HuH-7.5 (cell line): ENCODE data around the gene PDE7B.
"Not testable (repeated sequence)": the region's sequence is repeated elsewhere in the genome, so short reads cannot be mapped to it uniquely, and the experiment has no call there.

Source experiments
- DNase-seq: peaks from one replicate; pipeline ENCODE4 v3.0.0; 2011; ENCODE audit warnings: low spot score

The PDE7B gene

DNA sequence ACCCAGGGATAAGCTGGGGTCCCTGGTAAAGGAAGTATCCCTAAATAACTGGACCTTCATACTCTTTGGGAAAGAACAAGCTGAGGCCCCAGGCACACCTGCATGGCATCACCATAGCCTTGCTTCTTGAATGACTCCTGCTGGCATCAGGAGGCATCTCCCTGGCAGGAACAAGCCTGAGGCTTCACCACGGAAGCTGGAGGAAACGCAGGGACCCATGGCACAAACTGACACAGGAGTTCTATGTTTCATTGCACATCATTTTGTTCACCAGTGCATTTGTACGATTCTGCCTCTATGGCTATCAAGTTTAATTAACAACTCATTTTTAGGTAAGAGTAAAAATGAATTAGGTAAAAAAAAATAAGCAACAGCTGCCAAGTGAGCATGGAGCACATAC, 619 bp upstream of the PDE7B start:
- no peak for DNase-seq

DNA sequence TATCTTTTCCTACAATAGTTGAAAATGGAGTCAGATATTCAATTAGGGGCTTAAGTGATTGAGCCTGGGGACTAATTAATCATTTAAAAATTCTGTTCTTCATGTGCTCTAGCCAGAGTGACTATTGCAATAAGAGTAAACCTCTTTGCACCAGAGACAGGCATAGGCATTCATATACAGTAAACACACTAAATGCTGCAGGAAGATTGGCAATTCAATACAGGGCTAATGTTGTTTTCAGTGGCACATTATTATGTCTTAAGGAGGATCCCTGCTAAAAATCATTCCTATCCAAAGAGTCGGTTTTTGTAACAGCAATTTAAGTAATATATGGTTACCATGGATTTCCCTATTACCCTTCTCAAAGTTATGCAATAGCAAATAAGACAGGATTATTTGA, 1.2 kb downstream of the PDE7B start:
- DNase-seq: no peak

DNA sequence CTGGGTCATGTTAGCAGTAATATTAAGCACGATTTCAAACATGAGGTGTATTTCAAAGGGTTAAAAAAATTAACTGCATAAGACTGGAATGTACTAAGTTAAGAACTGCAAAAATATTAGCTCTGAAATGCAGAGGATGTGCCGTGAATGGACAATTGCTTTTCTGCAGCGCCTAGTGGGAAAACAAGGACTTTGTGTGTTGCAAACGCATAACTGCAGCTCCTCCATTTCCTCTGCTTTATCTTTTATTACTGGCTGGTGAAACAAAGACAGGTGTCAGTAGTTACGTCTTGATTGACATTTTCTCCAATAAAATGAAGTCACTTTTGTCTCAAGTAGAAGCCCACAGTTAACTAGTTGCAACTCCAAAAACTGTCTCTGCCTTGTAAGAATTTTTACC, 1.7 kb downstream of the PDE7B start:
- DNase-seq: no peak

DNA sequence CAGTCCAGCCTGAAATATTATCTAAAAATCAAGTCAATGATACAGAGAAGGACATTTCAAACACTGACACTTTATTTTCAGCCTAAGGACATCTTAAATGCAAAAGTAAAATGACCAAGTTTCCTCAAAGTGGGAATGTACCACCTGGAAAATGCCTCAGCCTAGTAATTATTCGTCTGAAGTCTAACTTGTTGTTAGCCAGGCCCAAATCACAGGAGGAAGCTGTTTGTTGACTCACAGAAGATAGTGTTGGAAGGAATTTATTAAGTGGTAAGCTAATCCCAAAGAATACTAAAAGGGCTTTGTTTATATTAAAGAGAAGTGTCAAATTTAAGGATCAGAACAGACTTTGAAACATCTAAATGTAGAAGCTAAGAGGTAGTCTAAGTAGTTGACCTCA, 2.5 kb downstream of the PDE7B start:
- no peak for DNase-seq

DNA sequence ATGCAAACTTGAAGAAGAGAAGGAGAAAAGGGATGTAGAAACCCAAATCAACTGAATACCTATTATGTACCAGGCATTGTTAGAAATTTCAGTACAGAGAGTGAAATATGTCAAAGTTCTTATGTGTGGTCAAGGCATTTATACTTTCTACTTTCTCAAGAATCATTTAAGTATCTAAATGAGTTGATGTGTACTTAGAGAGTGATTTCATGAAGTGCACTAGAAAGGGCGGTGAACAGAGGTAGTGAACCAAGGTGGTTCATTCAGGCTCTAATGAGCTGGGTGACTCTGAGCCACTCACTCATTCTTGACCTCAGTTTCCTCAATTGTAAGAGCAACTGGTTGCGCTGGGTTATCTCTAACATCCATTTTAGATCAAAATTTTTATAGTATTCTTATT, 3.3 kb downstream of the PDE7B start:
- no peak for DNase-seq

DNA sequence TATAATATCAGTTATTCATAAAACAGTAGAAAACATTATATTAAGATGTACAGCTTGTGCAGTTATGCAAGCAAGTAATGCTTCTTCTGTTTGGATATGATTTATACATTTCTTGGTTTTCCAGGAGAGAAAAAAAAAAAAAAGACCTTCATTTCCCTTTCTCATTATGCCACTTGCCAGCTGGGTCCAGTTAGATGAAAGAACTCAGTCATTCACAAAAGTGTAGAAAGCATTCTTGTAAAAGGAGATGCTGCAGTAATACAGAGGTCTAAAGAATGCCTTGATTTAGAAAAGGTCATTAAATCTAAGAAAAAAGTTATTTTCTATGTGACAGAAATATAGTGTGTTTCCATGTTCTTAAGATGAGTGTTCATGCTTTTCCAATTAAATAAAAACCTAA, 7.4 kb downstream of the PDE7B start:
- no peak for DNase-seq

DNA sequence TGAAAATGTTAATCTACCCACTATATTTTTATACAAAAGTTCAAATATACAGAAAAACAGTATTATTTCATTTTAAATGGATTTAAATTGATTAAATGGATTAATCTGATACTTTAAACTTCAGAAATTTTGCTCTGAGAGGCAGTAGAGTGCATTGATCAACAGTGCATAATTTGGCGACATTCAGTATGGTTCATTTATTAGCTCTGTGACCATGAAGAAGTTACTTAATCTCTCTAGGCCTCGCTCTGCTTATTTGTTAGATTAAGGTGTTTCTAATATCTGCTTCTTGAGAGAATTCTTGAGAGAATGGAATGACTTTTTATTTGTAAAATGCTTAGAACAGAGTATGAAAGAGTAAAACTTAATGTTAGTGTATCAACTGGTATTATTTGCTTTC, 8.9 kb downstream of the PDE7B start:
- DNase-seq: no peak

DNA sequence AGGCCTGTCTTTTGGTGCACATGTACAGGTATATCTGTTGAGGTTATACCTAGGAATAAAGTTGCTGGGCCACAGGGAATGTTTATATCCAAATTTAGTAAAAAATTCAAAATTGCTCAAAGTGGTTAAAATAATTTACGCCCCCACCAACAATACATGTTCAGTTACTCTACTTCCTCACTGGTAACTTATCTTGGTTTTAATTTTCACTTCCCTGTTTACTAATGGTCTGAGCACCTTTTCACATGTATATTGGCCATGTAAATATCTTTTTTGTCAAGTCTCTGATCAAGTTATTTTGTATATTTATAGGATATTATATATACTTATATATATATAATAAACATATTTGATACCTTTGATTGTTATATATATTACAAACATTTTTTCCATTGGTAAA, 9.7 kb downstream of the PDE7B start:
- no peak for DNase-seq

DNA sequence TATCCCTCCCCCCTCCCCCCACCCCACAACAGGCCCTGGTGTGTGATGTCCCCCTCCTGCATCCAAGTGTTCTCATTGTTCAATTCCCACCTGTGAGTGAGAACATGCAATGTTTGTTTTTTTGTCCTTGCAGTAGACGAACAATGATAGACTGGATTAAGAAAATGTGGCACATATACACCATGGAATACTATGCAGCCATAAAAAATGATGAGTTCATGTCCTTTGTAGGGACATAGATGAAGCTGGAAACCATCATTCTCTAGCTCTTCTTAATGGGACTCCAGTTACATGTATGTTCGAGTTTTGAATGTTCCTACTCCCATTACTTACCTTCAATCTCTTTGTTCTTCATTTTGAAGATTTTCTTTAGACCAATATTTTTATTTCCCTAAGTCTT, 13.4 kb downstream of the PDE7B start:
- not testable (repeated sequence) for DNase-seq

DNA sequence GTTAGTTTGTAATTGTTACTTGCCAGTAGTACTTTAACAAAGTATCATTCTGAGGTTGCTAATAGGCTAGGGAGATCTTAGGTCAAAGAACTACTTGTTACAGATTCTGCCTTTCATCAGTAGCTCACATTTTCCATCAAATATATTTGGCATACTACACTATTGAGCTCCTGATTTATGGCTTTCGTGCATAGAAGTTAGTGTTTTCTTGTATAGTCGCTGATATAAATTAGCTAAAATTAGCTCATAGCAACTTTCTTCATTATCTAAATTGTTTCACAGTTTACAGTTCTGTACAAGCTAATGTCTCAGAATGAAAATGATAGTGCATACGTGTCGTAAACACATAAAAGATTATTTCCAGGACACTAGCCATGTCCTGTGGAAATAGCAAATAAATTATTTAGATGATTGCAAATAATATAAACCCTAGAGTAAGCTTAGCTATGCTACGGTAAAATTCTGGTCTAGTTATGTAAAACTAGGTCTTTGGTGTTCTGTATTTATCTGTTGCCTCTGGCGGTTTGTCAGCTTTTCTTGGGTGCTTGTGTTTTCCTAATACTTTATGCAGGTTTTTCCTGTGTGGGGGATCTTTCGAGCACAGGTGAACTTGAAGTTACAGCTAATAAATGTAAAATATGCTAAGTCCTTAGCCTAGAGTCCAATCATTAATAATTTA, 15.1 kb downstream of the PDE7B start:
- DNase-seq: no peak

DNA sequence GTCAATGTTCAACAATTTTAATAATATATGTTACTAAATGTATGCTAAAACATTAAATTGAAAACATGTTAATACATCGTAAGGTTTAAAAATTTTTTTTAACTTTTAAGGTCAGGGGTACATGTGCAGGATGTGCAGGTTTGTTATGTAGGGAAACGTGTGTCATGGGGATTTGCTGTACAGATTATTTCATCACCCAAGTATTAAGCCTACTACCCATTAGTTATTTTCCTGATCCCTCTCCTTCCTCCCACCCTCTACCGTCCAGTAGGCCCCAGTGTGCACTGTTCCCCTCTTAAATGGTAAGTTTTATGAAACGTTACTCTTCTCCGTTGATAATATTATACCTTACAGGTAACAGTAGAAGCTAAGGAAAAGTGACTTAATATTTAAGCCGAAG, 15.8 kb downstream of the PDE7B start:
- DNase-seq: no peak

DNA sequence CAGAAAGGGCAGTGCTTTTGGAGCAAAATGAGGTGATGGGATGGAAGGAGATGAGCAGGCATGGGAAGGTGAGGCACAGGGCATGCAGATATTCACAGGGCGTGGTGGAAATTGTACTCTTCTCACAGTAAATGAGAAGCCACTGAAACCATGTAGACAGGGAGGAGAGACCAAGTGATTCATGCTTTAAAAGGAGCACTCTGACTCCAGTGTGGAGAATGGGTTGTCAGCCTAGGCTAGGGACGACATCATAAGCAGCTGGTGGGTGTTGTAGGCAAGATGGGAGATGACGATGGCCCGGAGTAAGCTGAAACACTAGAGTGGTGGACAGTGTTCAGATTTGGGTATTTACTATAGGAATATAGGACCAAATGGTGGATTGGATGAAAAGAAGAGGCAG, 18.4 kb downstream of the PDE7B start:
- no peak for DNase-seq

DNA sequence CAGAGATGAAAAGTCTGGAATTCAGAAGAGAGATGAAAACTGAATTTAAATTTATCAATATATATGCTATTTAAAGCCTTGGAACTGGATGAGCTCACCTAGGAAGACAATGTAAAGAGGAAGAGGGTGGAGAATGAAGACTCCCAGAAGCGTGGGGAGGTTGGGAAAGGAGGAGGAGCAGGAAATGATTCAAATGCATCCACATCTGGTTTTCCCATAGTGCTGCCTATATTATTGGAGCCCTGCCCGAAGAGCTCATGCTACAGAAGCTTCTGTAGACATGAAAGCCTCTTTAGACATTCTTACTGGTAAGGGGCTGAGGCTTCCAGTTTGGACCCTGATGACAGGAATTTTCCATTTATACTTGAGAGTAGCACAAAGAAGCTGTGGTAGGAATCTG, 19.2 kb downstream of the PDE7B start:
- no peak for DNase-seq

DNA sequence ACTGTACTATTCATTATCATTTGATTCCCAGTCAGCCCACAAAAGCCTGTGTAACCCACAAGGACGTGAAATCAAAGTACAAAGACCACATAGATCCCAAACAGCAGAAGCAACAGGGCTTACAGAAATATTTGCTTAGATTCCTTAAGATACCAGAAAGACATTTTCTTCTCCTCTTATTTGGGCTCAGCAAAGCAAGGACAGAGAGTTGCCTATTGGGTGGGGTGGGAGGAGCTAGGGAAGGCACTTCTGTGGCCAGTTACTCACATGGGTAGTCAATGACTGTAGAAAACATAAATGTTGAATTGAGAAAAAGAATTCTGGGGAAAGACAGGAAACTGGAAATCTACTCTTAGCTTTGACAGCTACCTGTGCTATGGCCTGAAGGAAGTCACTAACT, 19.8 kb downstream of the PDE7B start:
- no peak for DNase-seq

DNA sequence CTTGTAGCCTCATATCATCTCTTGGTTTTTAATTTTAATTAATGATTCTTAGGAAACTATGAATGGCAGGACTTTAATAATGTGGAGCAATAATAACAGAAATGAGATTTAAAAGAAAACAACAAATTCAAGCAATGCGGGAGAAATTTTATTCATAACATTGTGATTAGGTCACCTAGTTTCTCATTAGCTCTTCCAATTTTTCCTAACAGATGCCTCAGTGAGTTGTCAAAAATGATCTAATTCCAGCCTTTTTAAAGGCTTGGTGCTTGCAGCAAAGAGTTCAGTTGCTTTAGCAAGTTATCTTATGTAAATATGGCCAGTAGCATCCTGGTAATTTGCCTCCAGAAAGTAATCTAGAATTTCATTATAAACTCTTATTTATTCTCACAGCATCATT, 20.4 kb downstream of the PDE7B start:
- DNase-seq: no peak

DNA sequence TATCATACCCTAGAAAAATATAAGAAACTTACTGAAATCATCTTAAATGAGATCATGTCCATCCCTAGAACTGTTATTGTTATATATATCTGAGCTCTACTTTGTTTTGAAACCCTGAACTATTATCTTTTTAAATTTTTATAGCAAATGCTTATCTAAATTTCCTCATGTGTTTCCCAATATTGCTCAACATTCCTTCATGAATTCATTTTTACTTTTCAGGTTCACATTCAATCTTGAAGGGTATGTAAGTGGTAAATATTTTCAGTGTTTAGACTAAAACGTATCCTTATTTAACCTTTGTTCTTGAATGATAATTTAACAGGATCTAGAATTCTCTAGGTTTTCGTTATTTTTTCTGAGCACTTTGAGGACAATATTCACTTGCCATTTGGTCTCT, 23.9 kb downstream of the PDE7B start:
- no peak for DNase-seq

DNA sequence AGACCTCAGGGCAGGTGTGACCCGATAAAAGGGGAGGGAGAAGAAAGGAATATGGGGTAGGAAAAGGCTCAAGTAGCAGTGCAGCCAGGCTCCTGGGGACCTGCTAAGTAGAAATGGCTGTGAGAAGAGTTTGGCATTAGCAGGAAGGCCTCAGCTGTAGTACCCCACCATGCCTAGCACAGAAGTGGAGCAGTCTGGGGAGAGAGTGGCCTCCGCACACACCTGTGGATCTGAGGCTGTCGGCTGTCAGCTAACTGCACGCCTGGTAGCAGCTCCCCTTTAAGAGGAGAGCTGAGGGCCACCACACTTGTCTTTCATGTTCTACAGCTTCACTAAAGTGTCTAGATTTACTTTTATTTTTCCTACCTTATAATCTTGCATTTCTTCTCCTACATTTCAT, 24.6 kb downstream of the PDE7B start:
- DNase-seq: no peak

DNA sequence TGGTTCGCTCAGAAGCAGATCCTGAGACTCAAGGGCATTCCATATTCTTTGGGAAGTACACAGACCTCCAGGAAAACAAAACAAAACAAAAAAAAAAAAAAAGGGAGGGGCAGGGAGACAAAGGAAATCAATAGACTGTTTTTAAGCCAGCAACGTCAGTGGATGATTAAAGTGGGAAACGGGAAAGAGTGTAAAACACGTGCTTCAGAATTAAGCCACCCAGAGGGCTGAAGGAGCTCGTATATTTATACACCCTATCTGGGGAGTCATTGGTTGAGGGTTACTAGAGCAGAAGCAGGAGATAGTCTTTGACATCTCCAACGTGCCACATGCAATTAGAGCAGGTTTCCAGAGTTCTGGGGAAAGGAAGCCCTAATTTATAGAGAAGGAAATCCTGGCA, 26.2 kb downstream of the PDE7B start:
- no peak for DNase-seq

DNA sequence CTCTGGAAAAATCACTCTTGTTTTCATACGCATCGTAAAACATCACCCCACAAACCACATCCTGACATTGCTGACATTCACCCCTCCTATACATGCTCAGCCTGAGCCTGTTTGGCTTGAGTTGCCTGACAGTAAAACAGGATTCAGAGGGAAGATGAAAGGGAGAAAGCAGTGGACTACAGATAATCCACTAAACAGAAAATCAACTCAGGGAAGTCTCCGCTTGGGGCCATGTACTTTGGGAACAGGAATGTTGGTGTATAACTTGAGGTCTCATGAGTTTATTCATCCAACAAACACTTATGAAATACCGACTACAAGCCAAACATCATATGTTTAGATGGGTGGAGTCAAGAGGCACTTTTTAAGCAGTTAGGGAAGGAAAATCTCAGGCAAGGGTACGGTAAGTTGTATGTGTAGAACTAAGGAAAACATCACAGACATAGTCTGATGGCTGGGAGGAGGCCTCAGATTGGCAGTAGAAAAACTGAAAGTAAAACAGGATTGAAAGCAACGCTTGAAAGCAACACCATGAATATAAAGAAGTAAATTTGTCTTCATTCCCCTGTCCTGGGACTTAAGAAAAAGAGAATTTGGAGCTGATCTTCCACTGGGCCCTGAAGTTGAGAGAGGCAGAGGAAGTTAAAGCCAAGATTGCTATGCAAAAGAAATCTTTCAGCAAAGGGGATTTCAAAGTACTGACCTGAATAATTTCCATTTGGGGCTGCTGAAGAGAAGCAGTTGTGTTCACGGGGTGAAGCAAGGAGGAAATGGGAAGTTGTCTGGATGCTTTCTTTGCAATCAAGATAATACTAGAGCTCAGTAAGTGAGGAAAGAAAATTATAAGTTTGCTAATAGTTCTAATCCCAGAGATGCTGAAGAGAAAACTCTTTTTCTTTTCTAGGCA, 28.8 kb downstream of the PDE7B start:
- DNase-seq: no peak

DNA sequence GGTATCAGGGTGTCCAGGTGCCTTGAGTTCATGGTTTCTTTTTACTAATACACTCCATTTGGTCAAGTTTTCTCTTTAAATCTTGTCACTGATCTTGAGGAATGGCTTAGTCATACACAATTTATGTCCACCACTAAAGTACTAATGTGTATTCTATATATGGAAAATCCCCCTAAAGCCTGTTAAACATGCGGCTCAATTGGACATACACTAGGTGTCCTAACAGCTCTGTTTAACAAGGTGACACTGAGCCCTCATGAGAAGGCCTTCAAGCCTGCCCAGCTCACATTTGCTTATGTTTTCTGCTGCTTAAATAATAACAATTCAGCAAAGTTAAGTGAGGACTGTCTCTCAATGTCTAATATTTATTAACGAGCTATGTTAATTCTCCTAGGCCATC, 31.5 kb downstream of the PDE7B start:
- DNase-seq: no peak

DNA sequence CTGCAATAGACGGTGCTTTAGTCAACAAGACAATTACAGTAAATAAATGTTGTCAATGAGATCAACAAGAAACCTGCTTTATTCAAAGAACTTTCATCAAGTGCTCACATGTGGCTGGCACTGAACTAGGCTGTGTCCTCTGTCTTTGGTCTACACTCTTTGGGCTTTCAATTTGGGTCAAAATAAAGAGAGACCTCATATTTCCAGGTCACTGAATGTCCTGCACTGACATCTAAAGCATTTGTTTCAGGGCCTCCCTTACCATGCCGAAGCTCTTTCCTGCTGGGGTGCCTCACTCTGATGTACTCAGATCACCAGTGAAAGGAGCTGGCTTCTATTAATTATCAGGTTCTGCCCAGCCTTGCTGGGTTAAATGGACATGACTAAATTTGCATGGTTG, 32.0 kb downstream of the PDE7B start:
- no peak for DNase-seq

DNA sequence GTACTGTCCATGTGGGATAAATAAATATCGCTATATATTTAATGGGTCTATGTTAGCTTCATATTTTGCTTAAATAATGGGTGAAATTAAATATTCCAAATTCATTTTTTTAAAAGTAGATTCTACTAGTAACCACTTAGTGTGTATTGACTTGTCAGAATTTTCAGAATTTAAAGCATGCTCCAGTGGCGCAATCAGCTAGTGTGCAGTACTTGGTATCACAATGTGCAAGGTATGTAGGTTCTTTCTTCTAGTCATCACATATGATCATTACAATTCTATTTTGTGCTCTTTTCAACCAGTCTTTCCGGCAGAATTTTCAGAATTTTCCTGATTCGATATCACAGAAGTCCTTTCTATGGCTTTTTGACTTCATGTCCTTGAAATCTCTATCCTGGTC, 32.6 kb downstream of the PDE7B start:
- DNase-seq: no peak

DNA sequence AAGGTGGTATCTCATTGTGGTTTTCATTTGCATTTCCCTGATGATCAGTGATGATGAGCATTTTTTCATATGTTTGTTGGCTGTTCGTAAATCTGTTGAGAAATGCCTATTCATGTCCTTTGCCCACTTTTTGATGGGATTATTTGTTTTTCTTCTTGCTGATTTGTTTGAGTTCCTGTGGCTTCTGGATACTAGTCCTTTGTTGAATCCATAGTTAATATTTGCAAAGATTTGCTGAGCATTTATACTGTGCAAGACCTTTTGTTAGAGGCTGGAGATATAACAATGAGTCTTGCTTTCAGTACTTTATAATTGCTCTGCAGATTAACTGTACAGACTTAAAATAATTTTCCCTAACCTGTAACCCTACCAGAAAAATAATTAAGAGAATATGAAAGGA, 35.6 kb downstream of the PDE7B start:
- no peak for DNase-seq

DNA sequence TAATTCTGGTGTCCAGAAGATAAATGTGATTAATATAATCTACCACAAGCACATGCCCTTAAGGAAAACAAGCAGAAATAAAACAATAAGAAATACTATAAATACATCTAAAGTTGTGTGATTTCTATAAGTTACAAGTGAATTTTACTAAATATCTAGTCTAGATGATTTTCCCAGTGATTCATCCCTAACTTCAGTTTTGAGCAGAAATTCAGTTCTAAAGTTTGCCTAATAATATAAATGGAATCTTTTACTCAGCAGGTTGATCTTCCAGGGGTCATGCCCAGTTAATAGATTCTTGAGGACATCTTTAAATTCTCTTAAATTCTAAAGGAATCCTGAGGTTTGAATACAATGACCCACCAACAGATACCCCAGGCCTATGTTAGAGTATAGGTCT, 37.3 kb downstream of the PDE7B start:
- no peak for DNase-seq
